HCT116 (cell line): ENCODE results near the gene HES6. TPM values are rescaled to one million over a fixed set of nuclear protein-coding genes. Genes with fewer than 3 reads are reported as not detected.

Experiments used
- ATAC-seq: fragments of 200-7000 bp; cut with Tn5 transposase; 2 replicates; pipeline ENCODE4 v1.9.1; 2020; ENCODE audit warnings: mild to moderate bottlenecking, moderate library complexity
- BruUV-seq: library from RNA; stranded (reverse); fragments of 400-500 nt; replicated peaks from 2 replicates; lab custom pipeline; 2021; lab: Mats Ljungman, UMichigan
- CTCF ChIA-PET: fragments of 300-600 bp; sonication (Branson Sonifier 250); formaldehyde crosslinking; loops from one replicate; lab custom pipeline; 2021; ENCODE audit warnings: antibody characterized with exemption; lab: Charles Lee
- POLR2A ChIA-PET: fragments of 300-600, 350-600 bp; sonication (Branson Sonifier 250); formaldehyde crosslinking; loops from one replicate; lab custom pipeline; 2021; ENCODE audit warnings: antibody characterized with exemption; lab: Charles Lee
- RAD21 ChIA-PET, 2 experiments: fragments of 300-600 bp; sonication (Branson Sonifier 250); formaldehyde crosslinking; loops; one replicate each; lab custom pipeline; 2023; ENCODE audit warnings: low total read pairs in 2 of 2; ENCODE audit not compliant: uncharacterized antibody in 2 of 2, unreplicated experiment in 2 of 2, low non-redundant PET in 1 of 2; lab: Charles Lee
- DNase-seq: peaks from one replicate; pipeline ENCODE4 v3.0.0-alpha.2; 2010; ENCODE audit warnings: low read depth, low spot score
- H2AFZ ChIP-seq: fragments of 200-600 bp; shearing (Covaris generic), sonication (generic); 2 replicates; pipeline ENCODE4 v1.6.1; 2017; ENCODE audit warnings: low read depth, mixed run types, mixed read lengths, antibody characterized with exemption, low read length; ENCODE audit not compliant: poor library complexity, severe bottlenecking
- H3K27ac ChIP-seq: 2 replicates; pipeline ENCODE4 v1.5.1; 2012; ENCODE audit warnings: low read depth, low read length
- H3K27me3 ChIP-seq: fragments of 200-600 bp; sonication (generic); 2 replicates; pipeline ENCODE4 v1.6.1; 2016; ENCODE audit warnings: mixed run types, low read length, mixed read lengths; ENCODE audit not compliant: insufficient read depth
- H3K36me3 ChIP-seq, 2 experiments: fragments of 200-500 bp in 1 of 2; fragments of 200-600 bp in 1 of 2; sonication (Bioruptor generic) in 1 of 2; sonication (generic) in 1 of 2; 2 replicates each; pipeline versions ENCODE4 v1.5.1 to v1.6.1; 2014 to 2016; ENCODE audit warnings: low read length in 2 of 2, inconsistent platforms in 1 of 2, mixed read lengths in 1 of 2, mixed run types in 1 of 2; ENCODE audit not compliant: insufficient read depth in 2 of 2, control insufficient read depth in 1 of 2
- H3K4me1 ChIP-seq, 2 experiments: fragments of 200-600 bp in 1 of 2; sonication (generic) in 1 of 2; 2 replicates each; pipeline versions ENCODE4 v1.5.1 to v1.6.1; 2012 to 2017; ENCODE audit warnings: low read length in 2 of 2, inconsistent platforms in 1 of 2, mild to moderate bottlenecking in 1 of 2, mixed read lengths in 1 of 2, mixed run types in 1 of 2, moderate library complexity in 1 of 2; ENCODE audit not compliant: insufficient read depth in 2 of 2, control insufficient read depth in 1 of 2
- H3K4me2 ChIP-seq: fragments of 200-600 bp; sonication (generic); 2 replicates; pipeline ENCODE4 v1.6.1; 2017; ENCODE audit warnings: mixed run types, low read length, mixed read lengths
- H3K4me3 ChIP-seq, 2 experiments: fragments of 200-600 bp in 1 of 2; sonication (generic) in 1 of 2; replicated peaks in 1 of 2; 2 replicates each; pipeline ENCODE4 v1.5.1; 2011 to 2016; ENCODE audit warnings: low read length in 2 of 2, control low read depth in 1 of 2, low read depth in 1 of 2, mild to moderate bottlenecking in 1 of 2, mixed read lengths in 1 of 2, mixed run types in 1 of 2
- H3K79me2 ChIP-seq: fragments of 200-600 bp; sonication (generic); 2 replicates; pipeline ENCODE4 v1.6.1; 2017; ENCODE audit warnings: mild to moderate bottlenecking, mixed run types, low read length, moderate library complexity, mixed read lengths; ENCODE audit not compliant: insufficient read depth
- H3K9ac ChIP-seq: fragments of 200-600 bp; sonication (generic); 2 replicates; pipeline ENCODE4 v1.6.1; 2016; ENCODE audit warnings: low read length, mixed read lengths
- H3K9me2 ChIP-seq: fragments of 200-600 bp; sonication (generic), shearing (Covaris generic); 2 replicates; pipeline ENCODE4 v1.6.1; 2017; ENCODE audit warnings: mixed run types, mild to moderate bottlenecking, moderate library complexity; ENCODE audit not compliant: insufficient read depth
- H3K9me3 ChIP-seq, 2 experiments: fragments of 200-500 bp in 1 of 2; fragments of 200-600 bp in 1 of 2; sonication (Bioruptor generic) in 1 of 2; sonication (generic) in 1 of 2; 2 replicates each; pipeline ENCODE4 v1.6.1; 2014 to 2017; ENCODE audit warnings: low read length in 2 of 2, mixed read lengths in 2 of 2, inconsistent platforms in 1 of 2, low read depth in 1 of 2, mild to moderate bottlenecking in 1 of 2, mixed run types in 1 of 2, moderate library complexity in 1 of 2; ENCODE audit not compliant: control insufficient read depth in 1 of 2, insufficient read depth in 1 of 2
- H4K20me1 ChIP-seq: fragments of 200-600 bp; sonication (generic), shearing (Covaris generic); 2 replicates; pipeline ENCODE4 v1.6.1; 2017; ENCODE audit warnings: mixed run types, mild to moderate bottlenecking, moderate library complexity; ENCODE audit not compliant: insufficient read depth
- EGR1 ChIP-seq: IDR thresholded peaks from 2 replicates; pipeline ENCODE4 v1.6.1; 2012; ENCODE audit warnings: low read depth
- ELF1 ChIP-seq: IDR thresholded peaks from 2 replicates; pipeline ENCODE4 v1.6.1; 2012; ENCODE audit warnings: low read depth, borderline replicate concordance
- FOSL1 ChIP-seq: IDR thresholded peaks from 2 replicates; pipeline ENCODE4 v1.6.1; 2012; ENCODE audit warnings: low read depth
- POLR2A ChIP-seq: IDR thresholded peaks from 2 replicates; pipeline ENCODE4 v1.7.0; 2011; ENCODE audit warnings: borderline replicate concordance; ENCODE audit not compliant: insufficient read depth, insufficient read length; ENCODE audit errors: extremely low read depth
- RAD21 ChIP-seq: IDR thresholded peaks from 2 replicates; pipeline ENCODE4 v1.6.1; 2012; ENCODE audit warnings: low read depth, mild to moderate bottlenecking
- SP1 ChIP-seq: IDR thresholded peaks from 2 replicates; pipeline ENCODE4 v1.6.1; 2012; ENCODE audit warnings: low read depth
- intact Hi-C: fragments of 100-400 bp; cut with micrococcal nuclease; formaldehyde crosslinking; loops from 2 replicates; pipeline ENCODE4 v1.10.0; 2022
- total RNA-seq: library from RNA; stranded (reverse); gene quantifications from one replicate; pipeline ENCODE4 v1.2.1, GENCODE V29; 2021; ENCODE audit not compliant: unreplicated experiment
- TF ChIP-seq, protein P1 (sequence below), 3 experiments: fragments of 200-600 bp in 1 of 3; sonication (generic) in 1 of 3; IDR thresholded peaks in 2 of 3; conservative IDR thresholded peaks in 1 of 3; 2 replicates each; pipeline ENCODE4 v1.5.1; 2012 to 2017; ENCODE audit warnings: low read depth in 2 of 3, low read length in 2 of 3, antibody characterized with exemption in 1 of 3, borderline replicate concordance in 1 of 3, control low read depth in 1 of 3, mild to moderate bottlenecking in 1 of 3, mixed read lengths in 1 of 3, mixed run types in 1 of 3, moderate library complexity in 1 of 3; ENCODE audit not compliant: insufficient read depth in 1 of 3

The HES6 gene
- total RNA-seq, 1 experiment from 2014 or later: 47.8 TPM

DNA sequence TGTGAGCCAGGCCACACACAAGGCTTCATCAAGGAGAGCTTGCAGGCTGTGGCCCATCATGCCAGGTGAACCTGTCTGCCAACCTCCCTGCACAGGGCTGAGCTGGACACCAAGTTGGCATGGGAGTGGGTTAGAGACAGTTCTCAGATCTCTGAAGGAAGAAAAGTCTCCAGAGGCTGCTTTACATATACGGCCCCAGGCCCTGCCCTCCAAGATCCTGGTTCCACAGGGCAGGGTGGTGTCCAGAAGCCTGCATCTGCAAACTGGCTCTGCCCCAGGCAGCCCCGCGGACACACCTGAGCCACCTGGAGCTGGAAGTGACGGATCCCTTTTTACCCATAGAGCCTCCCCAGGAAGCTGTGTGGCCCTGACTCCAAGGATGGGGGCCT is 24.2 kb upstream of the HES6 start:
- intact Hi-C loops: loop anchor here (5.0 kb wide), 1 partner anchor 342 kb away; no protein-coding TSS in a partner anchor
- Histone ChIP-seq H3K9me3 (no peaks in the 10 kb centered on the region), H3K9me2 (no peaks in the 10 kb centered on the region), H3K27me3 (no peaks in the 10 kb centered on the region), H3K4me2 (no peak overlapping the region), H3K4me3 (no peak overlapping the region), H2AFZ (no peak overlapping the region), H4K20me1 (no peaks in the 10 kb centered on the region), H3K27ac (no peak overlapping the region), H3K79me2 (no peaks in the 10 kb centered on the region), H3K9ac (no peak overlapping the region), H3K36me3 (peaks cover 6 to 10% of the 10 kb centered on the region in 2 experiments; a peak in 3 of 4 replicates), H3K4me1 (peaks cover 3 to 13% of the 10 kb centered on the region in 2 experiments; a peak in 3 of 4 replicates)
- CTCF ChIA-PET: interaction anchor here (1.0 to 2.5 kb wide), 5 partner anchors 11 to 489 kb away, joined by 3 to 17 read pairs (median 4); no protein-coding TSS in a partner anchor
- no peak for TF ChIP-seq EGR1
- TF ChIP-seq SP1: no peak
- TF ChIP-seq, protein P1, sequence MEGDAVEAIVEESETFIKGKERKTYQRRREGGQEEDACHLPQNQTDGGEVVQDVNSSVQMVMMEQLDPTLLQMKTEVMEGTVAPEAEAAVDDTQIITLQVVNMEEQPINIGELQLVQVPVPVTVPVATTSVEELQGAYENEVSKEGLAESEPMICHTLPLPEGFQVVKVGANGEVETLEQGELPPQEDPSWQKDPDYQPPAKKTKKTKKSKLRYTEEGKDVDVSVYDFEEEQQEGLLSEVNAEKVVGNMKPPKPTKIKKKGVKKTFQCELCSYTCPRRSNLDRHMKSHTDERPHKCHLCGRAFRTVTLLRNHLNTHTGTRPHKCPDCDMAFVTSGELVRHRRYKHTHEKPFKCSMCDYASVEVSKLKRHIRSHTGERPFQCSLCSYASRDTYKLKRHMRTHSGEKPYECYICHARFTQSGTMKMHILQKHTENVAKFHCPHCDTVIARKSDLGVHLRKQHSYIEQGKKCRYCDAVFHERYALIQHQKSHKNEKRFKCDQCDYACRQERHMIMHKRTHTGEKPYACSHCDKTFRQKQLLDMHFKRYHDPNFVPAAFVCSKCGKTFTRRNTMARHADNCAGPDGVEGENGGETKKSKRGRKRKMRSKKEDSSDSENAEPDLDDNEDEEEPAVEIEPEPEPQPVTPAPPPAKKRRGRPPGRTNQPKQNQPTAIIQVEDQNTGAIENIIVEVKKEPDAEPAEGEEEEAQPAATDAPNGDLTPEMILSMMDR (IDR thresholded peaks at IDR 0.05 in 2 of 3, conservative IDR thresholded peaks at IDR 0.05 in 1 of 3; ENCODE audit: borderline replicate concordance in 1 of 3, insufficient read depth in 1 of 3, low read depth in 2 of 3, low read length in 2 of 3): no peak
- TF ChIP-seq ELF1: no peak
- TF ChIP-seq FOSL1: no peak
- no peak for TF ChIP-seq RAD21
- TF ChIP-seq POLR2A: no peak
- BruUV-seq: no TSS peak
- RAD21 ChIA-PET: interaction anchor here in 1 of 2 experiments (1.3 kb wide), 1 partner anchor 406 kb away, joined by 5 read pairs; no protein-coding TSS in a partner anchor
- POLR2A ChIA-PET: no interaction called here
- ATAC-seq (no peak), DNase-seq (no peak)
